ENCODE data around the gene LANCL2.

DNA sequence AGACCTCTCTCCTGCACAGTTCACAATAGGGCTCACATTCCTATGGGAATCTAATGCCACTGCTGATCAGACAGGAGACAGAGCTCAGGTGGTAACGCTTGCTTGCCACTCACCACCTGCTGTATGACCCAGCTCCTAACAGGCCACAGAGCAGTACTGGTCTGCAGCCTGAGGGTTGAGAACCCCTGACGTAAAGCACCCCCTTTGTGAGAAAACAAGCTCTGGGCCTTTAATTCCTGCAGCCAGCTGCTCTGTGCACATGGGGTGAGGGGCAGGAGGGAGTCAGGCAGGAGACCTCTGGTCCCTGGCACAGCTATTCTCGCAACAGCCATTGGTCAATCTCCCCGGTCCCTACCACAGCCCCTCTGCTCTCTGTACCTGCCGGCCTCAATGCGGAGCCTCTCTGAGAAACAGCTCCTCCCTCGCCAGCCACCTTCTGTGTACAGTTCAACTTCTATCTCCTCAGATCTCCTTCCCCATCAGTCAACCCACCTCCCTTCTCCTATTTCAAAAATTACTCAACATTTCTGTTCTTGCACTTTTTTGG, 102.0 kb downstream of the LANCL2 start:
- TF ChIP-seq, protein P1, sequence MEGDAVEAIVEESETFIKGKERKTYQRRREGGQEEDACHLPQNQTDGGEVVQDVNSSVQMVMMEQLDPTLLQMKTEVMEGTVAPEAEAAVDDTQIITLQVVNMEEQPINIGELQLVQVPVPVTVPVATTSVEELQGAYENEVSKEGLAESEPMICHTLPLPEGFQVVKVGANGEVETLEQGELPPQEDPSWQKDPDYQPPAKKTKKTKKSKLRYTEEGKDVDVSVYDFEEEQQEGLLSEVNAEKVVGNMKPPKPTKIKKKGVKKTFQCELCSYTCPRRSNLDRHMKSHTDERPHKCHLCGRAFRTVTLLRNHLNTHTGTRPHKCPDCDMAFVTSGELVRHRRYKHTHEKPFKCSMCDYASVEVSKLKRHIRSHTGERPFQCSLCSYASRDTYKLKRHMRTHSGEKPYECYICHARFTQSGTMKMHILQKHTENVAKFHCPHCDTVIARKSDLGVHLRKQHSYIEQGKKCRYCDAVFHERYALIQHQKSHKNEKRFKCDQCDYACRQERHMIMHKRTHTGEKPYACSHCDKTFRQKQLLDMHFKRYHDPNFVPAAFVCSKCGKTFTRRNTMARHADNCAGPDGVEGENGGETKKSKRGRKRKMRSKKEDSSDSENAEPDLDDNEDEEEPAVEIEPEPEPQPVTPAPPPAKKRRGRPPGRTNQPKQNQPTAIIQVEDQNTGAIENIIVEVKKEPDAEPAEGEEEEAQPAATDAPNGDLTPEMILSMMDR (IDR thresholded peaks at IDR 0.05; ENCODE audit: insufficient read depth, low read length, poor library complexity, severe bottlenecking), result no peak
- TF ChIP-seq EZH2phosphoT487 (conservative IDR thresholded peaks at IDR 0.05; ENCODE audit: low read length), result no peak

Data from SU-DHL-6 (cell line).